ENCODE results near the gene ITPKC. TPM values are rescaled to one million over a fixed set of nuclear protein-coding genes. Genes with fewer than 3 reads are reported as not detected.

ITPKC gene
- polyA plus RNA-seq, 1 donor from 2014 or later = 16.8 TPM

GRCh38 chr19:40778706-40779284 lies 61.9 kb downstream of the ITPKC start:
- H3K79me2 ChIP-seq (replicated peaks; ENCODE audit: insufficient read depth, low read length) = no peaks in the 10 kb centered on the region
- H3K4me2 ChIP-seq (ENCODE audit: low read length) = peak overlapping the region; percentile 75
- H3K4me3 ChIP-seq (ENCODE audit: low read length) = peak overlapping the region; percentile 80
- peak overlapping the region; percentile 88 for H2AFZ ChIP-seq (ENCODE audit: low read depth, low read length)
- H3K9me3 ChIP-seq (ENCODE audit: low read length) = no peaks in the 10 kb centered on the region
- H3K27ac ChIP-seq (ENCODE audit: low read length) = peak overlapping the region; percentile 99
- H3F3A ChIP-seq (ENCODE audit: insufficient read depth, low read length, poor library complexity, severe bottlenecking) = peaks cover 4% of the 10 kb centered on the region
- H3K36me3 ChIP-seq (ENCODE audit: insufficient read depth, low read length) = no peaks in the 10 kb centered on the region
- peak; percentile 29 for TF ChIP-seq RAD21 (conservative IDR thresholded peaks at IDR 0.05)
- no peak for TF ChIP-seq MXI1 (conservative IDR thresholded peaks at IDR 0.05; ENCODE audit: poor library complexity, severe bottlenecking)
- no peaks in the 10 kb centered on the region for H3K27me3 ChIP-seq (ENCODE audit: insufficient read depth, low read depth, low read length)
- H4K20me1 ChIP-seq (ENCODE audit: insufficient read depth) = no peaks in the 10 kb centered on the region
- no peaks in the 10 kb centered on the region for H3K9me2 ChIP-seq (ENCODE audit: insufficient read depth, low read length)
- H3K9ac ChIP-seq (ENCODE audit: low read length) = peak overlapping the region; percentile 94

DNA sequence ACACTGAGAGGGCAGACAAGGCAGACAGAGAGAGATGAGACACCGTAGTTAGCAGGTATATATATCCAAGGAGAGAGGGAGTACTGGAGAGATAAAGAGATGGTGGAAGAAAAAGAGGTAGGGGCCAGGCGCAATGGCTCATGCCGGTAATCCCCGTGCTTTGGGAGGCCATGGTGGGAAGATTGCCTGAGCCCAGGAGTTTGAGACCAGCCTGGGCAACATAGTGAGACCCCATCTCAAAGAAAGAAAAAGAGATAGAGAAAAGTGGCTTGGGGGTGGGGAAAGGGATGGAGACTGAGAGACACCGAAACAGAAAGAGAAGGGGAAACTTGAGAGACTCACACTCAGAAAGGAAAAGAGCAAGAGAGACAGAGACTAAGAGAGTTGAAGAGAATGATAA lies 63.7 kb downstream of the ITPKC start:
- H2AFZ ChIP-seq (ENCODE audit: low read depth, low read length) = no peak overlapping the region
- H3K27me3 ChIP-seq (ENCODE audit: insufficient read depth, low read depth, low read length) = no peaks in the 10 kb centered on the region
- no peaks in the 10 kb centered on the region for H3K79me2 ChIP-seq (replicated peaks; ENCODE audit: insufficient read depth, low read length)
- no peaks in the 10 kb centered on the region for H4K20me1 ChIP-seq (ENCODE audit: insufficient read depth)
- no peak for TF ChIP-seq REST (IDR thresholded peaks at IDR 0.05; ENCODE audit: borderline replicate concordance)
- no peak for TF ChIP-seq TAF1 (IDR thresholded peaks at IDR 0.05; ENCODE audit: low read depth)
- no peak for TF ChIP-seq EP300 (conservative IDR thresholded peaks at IDR 0.05; ENCODE audit: poor library complexity, severe bottlenecking)
- TF ChIP-seq MXI1 (conservative IDR thresholded peaks at IDR 0.05; ENCODE audit: poor library complexity, severe bottlenecking) = no peak
- no peak for TF ChIP-seq POLR2AphosphoS5 (IDR thresholded peaks at IDR 0.05)
- no peak for TF ChIP-seq RAD21 (conservative IDR thresholded peaks at IDR 0.05)
- TF ChIP-seq SMC3 (conservative IDR thresholded peaks at IDR 0.05; ENCODE audit: poor library complexity) = no peak
- no peak for TF ChIP-seq EZH2 (IDR thresholded peaks at IDR 0.05; ENCODE audit: borderline replicate concordance, insufficient read depth, low read length, poor library complexity, severe bottlenecking)
- TF ChIP-seq, protein P1, sequence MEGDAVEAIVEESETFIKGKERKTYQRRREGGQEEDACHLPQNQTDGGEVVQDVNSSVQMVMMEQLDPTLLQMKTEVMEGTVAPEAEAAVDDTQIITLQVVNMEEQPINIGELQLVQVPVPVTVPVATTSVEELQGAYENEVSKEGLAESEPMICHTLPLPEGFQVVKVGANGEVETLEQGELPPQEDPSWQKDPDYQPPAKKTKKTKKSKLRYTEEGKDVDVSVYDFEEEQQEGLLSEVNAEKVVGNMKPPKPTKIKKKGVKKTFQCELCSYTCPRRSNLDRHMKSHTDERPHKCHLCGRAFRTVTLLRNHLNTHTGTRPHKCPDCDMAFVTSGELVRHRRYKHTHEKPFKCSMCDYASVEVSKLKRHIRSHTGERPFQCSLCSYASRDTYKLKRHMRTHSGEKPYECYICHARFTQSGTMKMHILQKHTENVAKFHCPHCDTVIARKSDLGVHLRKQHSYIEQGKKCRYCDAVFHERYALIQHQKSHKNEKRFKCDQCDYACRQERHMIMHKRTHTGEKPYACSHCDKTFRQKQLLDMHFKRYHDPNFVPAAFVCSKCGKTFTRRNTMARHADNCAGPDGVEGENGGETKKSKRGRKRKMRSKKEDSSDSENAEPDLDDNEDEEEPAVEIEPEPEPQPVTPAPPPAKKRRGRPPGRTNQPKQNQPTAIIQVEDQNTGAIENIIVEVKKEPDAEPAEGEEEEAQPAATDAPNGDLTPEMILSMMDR (IDR thresholded peaks at IDR 0.05; ENCODE audit: poor library complexity, severe bottlenecking) = no peak
- H3K9ac ChIP-seq (ENCODE audit: low read length) = no peak overlapping the region
- no peak overlapping the region for H3K4me3 ChIP-seq (ENCODE audit: low read length)
- H3K27ac ChIP-seq (ENCODE audit: low read length) = no peak overlapping the region
- H3F3A ChIP-seq (ENCODE audit: insufficient read depth, low read length, poor library complexity, severe bottlenecking) = peaks cover 4% of the 10 kb centered on the region
- no peaks in the 10 kb centered on the region for H3K9me3 ChIP-seq (ENCODE audit: low read length)
- no peaks in the 10 kb centered on the region for H3K9me2 ChIP-seq (ENCODE audit: insufficient read depth, low read length)
- H3K36me3 ChIP-seq (ENCODE audit: insufficient read depth, low read length) = no peaks in the 10 kb centered on the region
- H3K4me2 ChIP-seq (ENCODE audit: low read length) = no peak overlapping the region

All from neural cell (in vitro differentiated cells).